ENCODE measurements around the gene ANKRD34A. TPM values are rescaled to one million over a fixed set of nuclear protein-coding genes. Genes with fewer than 3 reads are reported as not detected.
A peak's percentile ranks its signal among the peaks of the same experiment; 100 is the strongest.
"Not testable (repeated sequence)": the region's sequence is repeated elsewhere in the genome, so short reads cannot be mapped to it uniquely, and the experiment has no call there.

Gene ANKRD34A
- total and polyA plus RNA-seq, 4 donors = 0.06 to 1.0 (median 0.46) TPM

GRCh38 chr1:145926686-145927062 is 37.7 kb downstream of the ANKRD34A start:
- Histone ChIP-seq H3K27me3 (ENCODE audit: control insufficient read depth in 3 of 3, insufficient read depth in 3 of 3, low read length in 2 of 3) (no peaks in the 10 kb centered on the region), H3K27ac (ENCODE audit: low read depth in 1 of 2, low read length in 1 of 2) (peak overlapping the region; percentile 93 to 97), H3K9me3 (ENCODE audit: control insufficient read depth in 4 of 4, insufficient read depth in 3 of 4, low read length in 3 of 4) (no peaks in the 10 kb centered on the region), H3K4me3 (peak overlapping the region; percentile 79), H3K9ac (ENCODE audit: insufficient read depth in 1 of 2, low read length in 2 of 2) (peak overlapping the region; percentile 87 to 92), H3K4me1 (ENCODE audit: control insufficient read depth in 5 of 5, insufficient read depth in 5 of 5, low read length in 5 of 5) (peaks cover 4 to 10% (median 7%) of the 10 kb centered on the region in 5 donors), H3K36me3 (ENCODE audit: control insufficient read depth in 4 of 4, insufficient read depth in 4 of 4, low read length in 4 of 4) (peaks cover 0 to 10% (median 4%) of the 10 kb centered on the region in 4 donors)
- WGBS, 2 donors = 5 to 11% methylated on average over 19 of the region's 19 CpGs
- DNase-seq (no peak), ATAC-seq (ENCODE audit: insufficient read depth, low FRiP score) (no peak)
- no peak for TF ChIP-seq CTCF (IDR thresholded peaks at IDR 0.05; ENCODE audit: control extremely low read depth, extremely low read depth)

- H3K9ac ChIP-seq (ENCODE audit: insufficient read depth in 1 of 2, low read length in 2 of 2) = no peak overlapping the region
- ATAC-seq (ENCODE audit: insufficient read depth, low FRiP score) = no peak
- H3K4me1 ChIP-seq (ENCODE audit: control insufficient read depth in 5 of 5, insufficient read depth in 5 of 5, low read length in 5 of 5) = peaks cover 10 to 25% (median 14%) of the 10 kb centered on the region in 5 donors
Observed at GRCh38 chr1:145922266-145922665, 42.1 kb downstream of the ANKRD34A start.

GRCh38 chr1:145920297-145920696 is 44.1 kb downstream of the ANKRD34A start:
- peaks cover 4 to 17% (median 8%) of the 10 kb centered on the region in 5 donors for H3K4me1 ChIP-seq (ENCODE audit: control insufficient read depth in 5 of 5, insufficient read depth in 5 of 5, low read length in 5 of 5)
- H3K9me3 ChIP-seq (ENCODE audit: control insufficient read depth in 4 of 4, insufficient read depth in 3 of 4, low read length in 3 of 4); DNase-seq; H3K4me3 ChIP-seq; ATAC-seq (ENCODE audit: insufficient read depth, low FRiP score); H3K27me3 ChIP-seq (ENCODE audit: control insufficient read depth in 3 of 3, insufficient read depth in 3 of 3, low read length in 2 of 3); H3K27ac ChIP-seq (ENCODE audit: low read depth in 1 of 2, low read length in 1 of 2); H3K9ac ChIP-seq (ENCODE audit: insufficient read depth in 1 of 2, low read length in 2 of 2): not testable (repeated sequence)
- peaks cover 3 to 15% (median 4%) of the 10 kb centered on the region in 4 donors for H3K36me3 ChIP-seq (ENCODE audit: control insufficient read depth in 4 of 4, insufficient read depth in 4 of 4, low read length in 4 of 4)
- 96 to 100% methylated on average over 2 of the region's 4 CpGs for WGBS, 2 donors

More at GRCh38 chr1:145922266-145922665, 42.1 kb downstream of the ANKRD34A start:
- Histone ChIP-seq H3K36me3 (ENCODE audit: control insufficient read depth in 4 of 4, insufficient read depth in 4 of 4, low read length in 4 of 4) (peaks cover 0 to 14% (median 4%) of the 10 kb centered on the region in 4 donors), H3K27me3 (ENCODE audit: control insufficient read depth in 3 of 3, insufficient read depth in 3 of 3, low read length in 2 of 3) (no peaks in the 10 kb centered on the region), H3K4me3 (no peak overlapping the region), H3K9me3 (ENCODE audit: control insufficient read depth in 4 of 4, insufficient read depth in 3 of 4, low read length in 3 of 4) (no peaks in the 10 kb centered on the region), H3K27ac (ENCODE audit: low read depth in 1 of 2, low read length in 1 of 2) (no peak overlapping the region)
- no peak for TF ChIP-seq CTCF (IDR thresholded peaks at IDR 0.05; ENCODE audit: control extremely low read depth, extremely low read depth)
- DNase-seq = no peak
- WGBS, 2 donors = 39 to 73% methylated on average over 2 of the region's 2 CpGs

GRCh38 chr1:145918992-145919939 is 45.1 kb downstream of the ANKRD34A start:
- DNase-seq (peak; percentile 40 to 60 (median 53)), ATAC-seq (ENCODE audit: insufficient read depth, low FRiP score) (peak; percentile 89)
- peak overlapping the region; percentile 63 for H3K4me3 ChIP-seq
- 3 to 13% methylated on average over 33 of the region's 33 CpGs for WGBS, 2 donors
- H3K9me3 ChIP-seq (ENCODE audit: control insufficient read depth in 4 of 4, insufficient read depth in 3 of 4, low read length in 3 of 4) = no peaks in the 10 kb centered on the region
- peak overlapping the region in 1 of 2 donors; percentile 85 for H3K9ac ChIP-seq (ENCODE audit: insufficient read depth in 1 of 2, low read length in 2 of 2)
- peaks cover 4 to 17% (median 8%) of the 10 kb centered on the region in 5 donors for H3K4me1 ChIP-seq (ENCODE audit: control insufficient read depth in 5 of 5, insufficient read depth in 5 of 5, low read length in 5 of 5)
- peak overlapping the region; percentile 80 to 88 for H3K27ac ChIP-seq (ENCODE audit: low read depth in 1 of 2, low read length in 1 of 2)
- H3K36me3 ChIP-seq (ENCODE audit: control insufficient read depth in 4 of 4, insufficient read depth in 4 of 4, low read length in 4 of 4) = peaks cover 3 to 18% (median 6%) of the 10 kb centered on the region in 4 donors
- no peaks in the 10 kb centered on the region for H3K27me3 ChIP-seq (ENCODE audit: control insufficient read depth in 3 of 3, insufficient read depth in 3 of 3, low read length in 2 of 3)
- no peak for TF ChIP-seq CTCF (IDR thresholded peaks at IDR 0.05; ENCODE audit: control extremely low read depth, extremely low read depth)

All from lung (tissue), 12 donors.